Loucy (cell line): ENCODE results near the gene HS1BP3.

Source experiments
- EZH2phosphoT487 ChIP-seq: fragments of 200-600 bp; IDR thresholded peaks from 2 replicates; pipeline ENCODE4 v1.6.1; 2018; ENCODE audit warnings: antibody characterized with exemption, mild to moderate bottlenecking, moderate library complexity, borderline replicate concordance
- TF ChIP-seq, protein P1 (sequence below): fragments of 200-600 bp; sonication (generic); conservative IDR thresholded peaks from 2 replicates; pipeline ENCODE4 v1.5.1; 2014; ENCODE audit warnings: mild to moderate bottlenecking, antibody characterized with exemption, low read length

GRCh38 chr2:20575935-20576597, 74.8 kb downstream of the HS1BP3 start:
- TF ChIP-seq, protein P1, sequence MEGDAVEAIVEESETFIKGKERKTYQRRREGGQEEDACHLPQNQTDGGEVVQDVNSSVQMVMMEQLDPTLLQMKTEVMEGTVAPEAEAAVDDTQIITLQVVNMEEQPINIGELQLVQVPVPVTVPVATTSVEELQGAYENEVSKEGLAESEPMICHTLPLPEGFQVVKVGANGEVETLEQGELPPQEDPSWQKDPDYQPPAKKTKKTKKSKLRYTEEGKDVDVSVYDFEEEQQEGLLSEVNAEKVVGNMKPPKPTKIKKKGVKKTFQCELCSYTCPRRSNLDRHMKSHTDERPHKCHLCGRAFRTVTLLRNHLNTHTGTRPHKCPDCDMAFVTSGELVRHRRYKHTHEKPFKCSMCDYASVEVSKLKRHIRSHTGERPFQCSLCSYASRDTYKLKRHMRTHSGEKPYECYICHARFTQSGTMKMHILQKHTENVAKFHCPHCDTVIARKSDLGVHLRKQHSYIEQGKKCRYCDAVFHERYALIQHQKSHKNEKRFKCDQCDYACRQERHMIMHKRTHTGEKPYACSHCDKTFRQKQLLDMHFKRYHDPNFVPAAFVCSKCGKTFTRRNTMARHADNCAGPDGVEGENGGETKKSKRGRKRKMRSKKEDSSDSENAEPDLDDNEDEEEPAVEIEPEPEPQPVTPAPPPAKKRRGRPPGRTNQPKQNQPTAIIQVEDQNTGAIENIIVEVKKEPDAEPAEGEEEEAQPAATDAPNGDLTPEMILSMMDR = no peak
- no peak for TF ChIP-seq EZH2phosphoT487
